HepG2 (cell line): ENCODE data around the gene SEC16A.

Experiments
- POLR2A ChIP-seq, 2 experiments: IDR thresholded peaks; 2 replicates each; pipeline ENCODE4 v1.6.1; 2011; ENCODE audit warnings: low read depth in 2 of 2, low read length in 2 of 2, mild to moderate bottlenecking in 1 of 2, moderate library complexity in 1 of 2; ENCODE audit not compliant: insufficient read depth in 1 of 2
- REPIN1 ChIP-seq: sonication (generic); formaldehyde crosslinking; IDR thresholded peaks from 2 replicates; pipeline ENCODE4 v1.8.0; 2022; ENCODE audit warnings: missing genetic modification reagents, low read depth, mild to moderate bottlenecking, borderline replicate concordance
- SMC3 ChIP-seq: IDR thresholded peaks from 2 replicates; pipeline ENCODE4 v1.6.1; 2011; ENCODE audit warnings: low read length, improper control_type of control experiment
- ZBTB7A ChIP-seq: sonication (generic); formaldehyde crosslinking; IDR thresholded peaks from 2 replicates; pipeline ENCODE4 v1.8.0; 2022; ENCODE audit warnings: mild to moderate bottlenecking, missing genetic modification reagents
- ZNF549 ChIP-seq: sonication (generic); formaldehyde crosslinking; IDR thresholded peaks from 2 replicates; pipeline ENCODE4 v1.5.0; 2020; ENCODE audit warnings: missing genetic modification reagents
- TF ChIP-seq, protein P1 (sequence below): IDR thresholded peaks from 2 replicates; pipeline ENCODE4 v1.6.1; 2012; ENCODE audit warnings: inconsistent platforms

DNA sequence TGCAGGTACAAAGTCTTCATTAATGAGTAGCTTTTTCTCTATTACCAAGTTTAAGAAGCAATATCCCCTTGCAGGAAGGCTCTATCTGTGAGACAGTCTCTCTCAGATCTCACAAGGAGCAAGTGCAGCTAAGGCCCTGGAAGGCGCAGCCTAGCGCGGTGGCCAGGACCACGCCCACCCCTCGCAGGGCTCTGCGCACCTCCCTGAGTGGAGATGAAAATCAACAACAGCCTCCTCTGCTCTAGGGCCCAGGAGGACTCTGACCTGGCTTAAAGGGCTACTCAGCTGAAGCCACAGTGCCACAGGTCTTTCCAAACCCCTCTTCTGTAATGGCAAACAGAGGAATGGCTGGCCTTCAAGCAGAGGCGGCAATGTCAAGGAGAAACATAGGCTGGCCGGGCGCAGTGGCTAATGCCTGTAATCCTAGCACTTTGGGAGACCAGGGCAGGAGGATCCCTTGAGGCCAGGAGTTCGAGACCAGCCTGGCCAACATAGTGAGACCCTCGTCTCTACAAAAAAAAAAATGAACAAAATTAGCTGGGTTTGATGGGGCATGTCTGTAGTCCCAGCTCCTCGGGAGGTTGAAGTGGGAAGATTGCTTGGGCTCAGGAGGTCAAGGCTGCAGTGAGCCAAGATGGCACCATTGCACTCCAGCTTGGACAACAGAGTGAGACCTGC, 11.9 kb downstream of the SEC16A start:
- TF ChIP-seq ZBTB7A (CRISPR knock-in tag) (no peak), REPIN1 (no peak), POLR2A (IDR thresholded peaks at IDR 0.05; ENCODE audit: insufficient read depth in 1 of 2, low read depth in 2 of 2, low read length in 2 of 2) (no peak), ZNF549 (CRISPR knock-in tag) (no peak), SMC3 (no peak)
- TF ChIP-seq, protein P1, sequence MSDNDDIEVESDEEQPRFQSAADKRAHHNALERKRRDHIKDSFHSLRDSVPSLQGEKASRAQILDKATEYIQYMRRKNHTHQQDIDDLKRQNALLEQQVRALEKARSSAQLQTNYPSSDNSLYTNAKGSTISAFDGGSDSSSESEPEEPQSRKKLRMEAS: no peak
